Panc1 (cell line): ENCODE data around the gene FZD7. TPM values are rescaled to one million over a fixed set of nuclear protein-coding genes. Genes with fewer than 3 reads are reported as not detected.

Experiments
- ATAC-seq: fragments of 200-7000 bp; cut with Tn5 transposase; 2 replicates; pipeline ENCODE4 v1.9.1; 2020; ENCODE audit warnings: mild to moderate bottlenecking, moderate library complexity
- BruUV-seq: library from RNA; stranded (reverse); fragments of 400-500 nt; replicated peaks from 2 replicates; lab custom pipeline; 2021; lab: Mats Ljungman, UMichigan
- CTCF ChIA-PET: fragments of 300-600 bp; sonication (Branson Sonifier 250); formaldehyde crosslinking; loops from one replicate; lab custom pipeline; 2022; ENCODE audit warnings: antibody characterized with exemption; lab: Charles Lee
- POLR2A ChIA-PET: fragments of 300-600 bp; sonication (Branson Sonifier 250); formaldehyde crosslinking; loops from one replicate; lab custom pipeline; 2022; ENCODE audit warnings: antibody characterized with exemption; lab: Charles Lee
- DNase-seq: peaks from one replicate; pipeline ENCODE4 v3.0.0-alpha.2; 2010; ENCODE audit warnings: low read depth, low spot score
- H3K27ac ChIP-seq: 2 replicates; pipeline ENCODE4 v1.5.1; 2011; ENCODE audit warnings: mild to moderate bottlenecking, low read length, inconsistent platforms
- H3K27me3 ChIP-seq: fragments of 200-500 bp; sonication (Bioruptor generic); 2 replicates; pipeline ENCODE4 v1.6.0; 2014; ENCODE audit warnings: low read length, inconsistent platforms; ENCODE audit not compliant: control insufficient read depth, insufficient read depth
- H3K36me3 ChIP-seq: fragments of 200-500 bp; sonication (Bioruptor generic); 2 replicates; pipeline ENCODE4 v1.5.1; 2014; ENCODE audit warnings: inconsistent platforms, mild to moderate bottlenecking, low read length, moderate library complexity; ENCODE audit not compliant: control insufficient read depth, insufficient read depth
- H3K4me1 ChIP-seq: 2 replicates; pipeline ENCODE4 v1.5.1; 2011; ENCODE audit warnings: inconsistent platforms, mild to moderate bottlenecking, low read length, moderate library complexity; ENCODE audit not compliant: control insufficient read depth, insufficient read depth
- H3K4me3 ChIP-seq, 2 experiments: 2 replicates each; pipeline ENCODE4 v1.5.1; 2011 to 2012; ENCODE audit warnings: low read depth in 2 of 2, low read length in 2 of 2, mild to moderate bottlenecking in 2 of 2, inconsistent platforms in 1 of 2, moderate library complexity in 1 of 2
- H3K9me3 ChIP-seq: fragments of 200-500 bp; sonication (Bioruptor generic); 2 replicates; pipeline ENCODE4 v1.5.1; 2014; ENCODE audit warnings: low read depth, mild to moderate bottlenecking, inconsistent platforms, low read length, moderate library complexity; ENCODE audit not compliant: control insufficient read depth, insufficient read depth
- POLR2AphosphoS5 ChIP-seq: IDR thresholded peaks from 2 replicates; pipeline ENCODE4 v1.6.1; 2012; ENCODE audit warnings: mild to moderate bottlenecking, low read depth, low read length, moderate library complexity
- REST ChIP-seq, 2 experiments: IDR thresholded peaks; 2 replicates each; pipeline ENCODE4 v1.6.1; 2011 to 2012; ENCODE audit warnings: low read depth in 2 of 2, control low read depth in 1 of 2, low read length in 1 of 2, mild to moderate bottlenecking in 1 of 2, moderate library complexity in 1 of 2; ENCODE audit not compliant: insufficient read depth in 1 of 2
- SIN3A ChIP-seq: IDR thresholded peaks from 2 replicates; pipeline ENCODE4 v1.6.1; 2012; ENCODE audit warnings: low read depth, mild to moderate bottlenecking, low read length, moderate library complexity, borderline replicate concordance; ENCODE audit not compliant: insufficient read depth
- TCF7L2 ChIP-seq: IDR thresholded peaks from 2 replicates; pipeline ENCODE4 v1.6.1; 2011; ENCODE audit warnings: mild to moderate bottlenecking, low read depth, low read length, inconsistent platforms
- in situ Hi-C: cut with HindIII; loops from 2 replicates; pipeline ENCODE4 v1.10.0; 2016; ENCODE audit warnings: low sequenced_read_pairs, low pct_unique_long_range_greater_than_20kb
- intact Hi-C: fragments of 100-400 bp; cut with micrococcal nuclease; formaldehyde crosslinking; loops from one replicate; pipeline ENCODE4 v1.10.0; 2022; ENCODE audit not compliant: unreplicated experiment
- total RNA-seq: library from RNA; stranded (reverse); gene quantifications from one replicate; pipeline ENCODE4 v1.2.1, GENCODE V29; 2021; ENCODE audit not compliant: unreplicated experiment
- TF ChIP-seq, protein P1 (sequence below): fragments of 450-650 bp; IDR thresholded peaks from 2 replicates; pipeline ENCODE4 v1.5.1; 2017; ENCODE audit warnings: mild to moderate bottlenecking

The FZD7 gene
- total RNA-seq, 1 experiment from 2014 or later, result 38.1 TPM

- DNase-seq (no peak), ATAC-seq (no peak)
- POLR2A ChIA-PET, result no interaction called here
- no peaks in the 10 kb centered on the region for H3K36me3 ChIP-seq
- in situ Hi-C loops, result no loop called here
- H3K9me3 ChIP-seq, result no peaks in the 10 kb centered on the region
- CTCF ChIA-PET, result interaction anchor here (0.7 kb wide), 1 partner anchor 74 kb away, joined by 4 read pairs; no protein-coding TSS in a partner anchor
- no peak overlapping the region for H3K4me3 ChIP-seq
- no TSS peak for BruUV-seq
- no peaks in the 10 kb centered on the region for H3K27me3 ChIP-seq
- intact Hi-C loops, result no loop called here
- H3K4me1 ChIP-seq, result no peaks in the 10 kb centered on the region
- no peak overlapping the region for H3K27ac ChIP-seq
- no peak for TF ChIP-seq POLR2AphosphoS5
- no peak for TF ChIP-seq TCF7L2
- no peak for TF ChIP-seq REST (IDR thresholded peaks at IDR 0.05; ENCODE audit: insufficient read depth in 1 of 2, low read depth in 2 of 2, low read length in 1 of 2)
- TF ChIP-seq, protein P1, sequence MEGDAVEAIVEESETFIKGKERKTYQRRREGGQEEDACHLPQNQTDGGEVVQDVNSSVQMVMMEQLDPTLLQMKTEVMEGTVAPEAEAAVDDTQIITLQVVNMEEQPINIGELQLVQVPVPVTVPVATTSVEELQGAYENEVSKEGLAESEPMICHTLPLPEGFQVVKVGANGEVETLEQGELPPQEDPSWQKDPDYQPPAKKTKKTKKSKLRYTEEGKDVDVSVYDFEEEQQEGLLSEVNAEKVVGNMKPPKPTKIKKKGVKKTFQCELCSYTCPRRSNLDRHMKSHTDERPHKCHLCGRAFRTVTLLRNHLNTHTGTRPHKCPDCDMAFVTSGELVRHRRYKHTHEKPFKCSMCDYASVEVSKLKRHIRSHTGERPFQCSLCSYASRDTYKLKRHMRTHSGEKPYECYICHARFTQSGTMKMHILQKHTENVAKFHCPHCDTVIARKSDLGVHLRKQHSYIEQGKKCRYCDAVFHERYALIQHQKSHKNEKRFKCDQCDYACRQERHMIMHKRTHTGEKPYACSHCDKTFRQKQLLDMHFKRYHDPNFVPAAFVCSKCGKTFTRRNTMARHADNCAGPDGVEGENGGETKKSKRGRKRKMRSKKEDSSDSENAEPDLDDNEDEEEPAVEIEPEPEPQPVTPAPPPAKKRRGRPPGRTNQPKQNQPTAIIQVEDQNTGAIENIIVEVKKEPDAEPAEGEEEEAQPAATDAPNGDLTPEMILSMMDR, result no peak
- TF ChIP-seq SIN3A, result no peak
Observed at GRCh38 chr2:202023904-202024266, 9.8 kb upstream of the FZD7 start.

DNA sequence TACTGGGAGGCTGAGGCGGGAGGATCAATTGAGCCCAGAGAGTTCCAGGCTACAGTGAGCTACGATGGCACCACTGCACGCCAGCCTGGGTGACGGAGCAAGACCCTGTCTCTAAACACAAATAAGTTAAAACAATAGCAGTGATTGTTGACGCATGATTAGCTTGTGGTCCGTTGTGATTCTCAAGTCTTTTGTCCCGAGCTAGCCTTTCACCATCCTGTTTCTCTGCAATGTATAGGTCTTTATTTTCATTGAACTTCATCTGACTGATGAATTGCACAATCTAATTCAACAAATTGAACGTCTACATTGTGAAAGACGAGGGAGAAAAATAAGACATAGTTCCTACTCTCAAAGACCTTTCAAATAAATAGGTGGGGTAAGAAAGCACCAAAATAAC lies 8.8 kb upstream of the FZD7 start:
- intact Hi-C loops, result no loop called here
- ATAC-seq (no peak), DNase-seq (no peak)
- no peak overlapping the region for H3K27ac ChIP-seq
- ChIA-PET POLR2A (no interaction called here), CTCF (no interaction called here)
- BruUV-seq, result no TSS peak
- H3K36me3 ChIP-seq, result no peaks in the 10 kb centered on the region
- in situ Hi-C loops, result no loop called here
- H3K27me3 ChIP-seq, result no peaks in the 10 kb centered on the region
- no peaks in the 10 kb centered on the region for H3K4me1 ChIP-seq
- no peaks in the 10 kb centered on the region for H3K9me3 ChIP-seq
- TF ChIP-seq POLR2AphosphoS5 (no peak), TCF7L2 (no peak), SIN3A (no peak), REST (IDR thresholded peaks at IDR 0.05; ENCODE audit: insufficient read depth in 1 of 2, low read depth in 2 of 2, low read length in 1 of 2) (no peak)
- TF ChIP-seq, protein P1, result no peak
- no peak overlapping the region for H3K4me3 ChIP-seq
